Iris pigment epithelial cell (primary cell): ENCODE data around the gene VRTN.
A peak's percentile ranks its signal among the peaks of the same experiment; 100 is the strongest.
"Not testable (repeated sequence)": the region's sequence is repeated elsewhere in the genome, so short reads cannot be mapped to it uniquely, and the experiment has no call there.

Experiments
- DNase-seq: peaks from one replicate; pipeline ENCODE4 v3.0.0-alpha.2; 2011; ENCODE audit warnings: low read depth

Gene VRTN

GRCh38 chr14:74348241-74348734 lies at the start of gene VRTN:
Gene VRTN (plus strand): TSS chr14:74348471. CDS start chr14:74356784, 8,313 bp downstream.
- DNase-seq, result no peak

- DNase-seq, result peak; percentile 19
Observed at GRCh38 chr14:74299061-74299545, 49.2 kb upstream of the VRTN start.

- no peak for DNase-seq
Observed at GRCh38 chr14:74301594-74302151, 46.6 kb upstream of the VRTN start.

GRCh38 chr14:74302152-74302628 lies 46.1 kb upstream of the VRTN start:
- peak; percentile 73 for DNase-seq

GRCh38 chr14:74302634-74303569 lies 45.4 kb upstream of the VRTN start, which contains the start of gene ABCD4:
Gene ABCD4 (minus strand): TSS chr14:74302934. CDS start chr14:74302912, 22 bp downstream.
- DNase-seq, result peak; percentile 93

- no peak for DNase-seq
Observed at GRCh38 chr14:74308695-74309094, 39.6 kb upstream of the VRTN start.

- no peak for DNase-seq
Observed at GRCh38 chr14:74309125-74310022, 38.9 kb upstream of the VRTN start.

GRCh38 chr14:74312161-74312560 lies 36.1 kb upstream of the VRTN start:
- DNase-seq, result no peak

- no peak for DNase-seq
Observed at GRCh38 chr14:74313601-74314000, 34.7 kb upstream of the VRTN start.

- no peak for DNase-seq
Observed at GRCh38 chr14:74314576-74314975, 33.7 kb upstream of the VRTN start.

GRCh38 chr14:74324931-74325361 lies 23.3 kb upstream of the VRTN start:
- DNase-seq, result peak; percentile 40

- DNase-seq, result no peak
Observed at GRCh38 chr14:74325446-74325845, 22.8 kb upstream of the VRTN start.

- no peak for DNase-seq
Observed at GRCh38 chr14:74326369-74327152, 21.7 kb upstream of the VRTN start.

- not testable (repeated sequence) for DNase-seq
Observed at GRCh38 chr14:74329950-74330552, 18.2 kb upstream of the VRTN start.

- DNase-seq, result peak; percentile 97
Observed at GRCh38 chr14:74333909-74334308, 14.4 kb upstream of the VRTN start.

GRCh38 chr14:74346341-74346740 lies 1.9 kb upstream of the VRTN start:
- no peak for DNase-seq

GRCh38 chr14:74347097-74347794 lies 1.0 kb upstream of the VRTN start:
- DNase-seq, result no peak

- DNase-seq, result no peak
Observed at GRCh38 chr14:74347795-74348100, 523 bp upstream of the VRTN start.

- no peak for DNase-seq
Observed at GRCh38 chr14:74348735-74349463, 628 bp downstream of the VRTN start.
